GM23248 (cell line): ENCODE measurements around the gene ABHD10. TPM values are rescaled to one million over a fixed set of nuclear protein-coding genes. Genes with fewer than 3 reads are reported as not detected.
A peak's percentile ranks its signal among the peaks of the same experiment; 100 is the strongest.

ENCODE experiments used
- DNase-seq: peaks from one replicate; pipeline ENCODE4 v3.0.0-alpha.2; 2015
- H2AFZ ChIP-seq: fragments of 200-600 bp; sonication (generic); 2 replicates; pipeline ENCODE4 v1.6.1; 2016; ENCODE audit warnings: antibody characterized with exemption
- H3F3A ChIP-seq: fragments of 200-600 bp; sonication (generic); 2 replicates; pipeline ENCODE4 v1.6.1; 2016; ENCODE audit warnings: mild to moderate bottlenecking, antibody characterized with exemption, mixed run types; ENCODE audit not compliant: insufficient read depth
- H3K27ac ChIP-seq: fragments of 200-600 bp; sonication (generic); 2 replicates; pipeline ENCODE4 v1.5.1; 2016; ENCODE audit warnings: mild to moderate bottlenecking
- H3K27me3 ChIP-seq: fragments of 200-600 bp; sonication (generic); replicated peaks from 2 replicates; pipeline ENCODE4 v1.6.1; 2016; ENCODE audit warnings: mild to moderate bottlenecking; ENCODE audit not compliant: insufficient read depth
- H3K36me3 ChIP-seq: fragments of 200-600 bp; sonication (generic); 2 replicates; pipeline ENCODE4 v1.6.1; 2016; ENCODE audit warnings: low read depth, mild to moderate bottlenecking
- H3K4me1 ChIP-seq: fragments of 200-600 bp; sonication (generic); 2 replicates; pipeline ENCODE4 v1.6.1; 2016; ENCODE audit warnings: mild to moderate bottlenecking; ENCODE audit not compliant: insufficient read depth
- H3K4me2 ChIP-seq: fragments of 200-600 bp; sonication (generic); one replicate; pipeline ENCODE4 v1.6.1; 2016; ENCODE audit warnings: mild to moderate bottlenecking; ENCODE audit not compliant: unreplicated experiment
- H3K4me3 ChIP-seq: fragments of 200-600 bp; sonication (generic); 2 replicates; pipeline ENCODE4 v1.5.1; 2016; ENCODE audit warnings: mild to moderate bottlenecking
- H3K79me2 ChIP-seq: fragments of 200-600 bp; sonication (generic); 2 replicates; pipeline ENCODE4 v1.6.1; 2016; ENCODE audit warnings: mild to moderate bottlenecking; ENCODE audit not compliant: insufficient read depth
- H3K9ac ChIP-seq: fragments of 200-600 bp; sonication (generic); 2 replicates; pipeline ENCODE4 v1.6.1; 2016; ENCODE audit warnings: mild to moderate bottlenecking
- H3K9me2 ChIP-seq: fragments of 200-600 bp; sonication (generic); 2 replicates; pipeline ENCODE4 v1.6.1; 2016; ENCODE audit warnings: mixed run types, mild to moderate bottlenecking, moderate library complexity; ENCODE audit not compliant: insufficient read depth
- H3K9me3 ChIP-seq: fragments of 200-600 bp; sonication (generic); one replicate; pipeline ENCODE4 v1.6.1; 2017; ENCODE audit warnings: low read depth
- H4K20me1 ChIP-seq: fragments of 200-600 bp; sonication (generic); 2 replicates; pipeline ENCODE4 v1.6.0; 2016; ENCODE audit not compliant: insufficient read depth
- EZH2 ChIP-seq: fragments of 200-600 bp; sonication (generic); IDR thresholded peaks from 2 replicates; pipeline ENCODE4 v1.6.1; 2018; ENCODE audit warnings: antibody characterized with exemption, mild to moderate bottlenecking; ENCODE audit not compliant: insufficient read depth, poor library complexity, severe bottlenecking
- EZH2phosphoT487 ChIP-seq: fragments of 200-600 bp; sonication (generic); IDR thresholded peaks from 2 replicates; pipeline ENCODE4 v1.6.1; 2018; ENCODE audit warnings: antibody characterized with exemption, moderate library complexity, mild to moderate bottlenecking, low read depth; ENCODE audit not compliant: insufficient read depth
- WGBS, 2 experiments: methylation state at CpG; one replicate each; pipeline ENCODE4 v1.1.6; 2015 to 2017; ENCODE audit warnings: low lambda C conversion rate in 2 of 2, low coverage in 1 of 2; ENCODE audit errors: missing lambda C conversion rate in 2 of 2; 5-methylcytosine and 5-hydroxymethylcytosine counted together
- in situ Hi-C: fragments of 300-500 bp; cut with MboI; formaldehyde crosslinking; loops from 2 replicates; pipeline ENCODE4 v1.15.0; 2020
- polyA plus RNA-seq: library from polyadenylated mRNA; unstranded; fragments of >200 nt; fragmentation: Nextera tagmentation; extraction: Ambion mirVana; gene quantifications from 2 replicates; pipeline ENCODE4 v1.2.1, GENCODE V29; 2016
- total RNA-seq: library from RNA; depleted of rRNA; stranded (reverse); fragments of >200 nt; shearing (Covaris generic); gene quantifications from 2 replicates; pipeline ENCODE4 v1.2.3, GENCODE V29; 2014

The ABHD10 gene
- total and polyA plus RNA-seq, 2 experiments from 2014 or later, result 25.4 to 26.4 TPM

DNA sequence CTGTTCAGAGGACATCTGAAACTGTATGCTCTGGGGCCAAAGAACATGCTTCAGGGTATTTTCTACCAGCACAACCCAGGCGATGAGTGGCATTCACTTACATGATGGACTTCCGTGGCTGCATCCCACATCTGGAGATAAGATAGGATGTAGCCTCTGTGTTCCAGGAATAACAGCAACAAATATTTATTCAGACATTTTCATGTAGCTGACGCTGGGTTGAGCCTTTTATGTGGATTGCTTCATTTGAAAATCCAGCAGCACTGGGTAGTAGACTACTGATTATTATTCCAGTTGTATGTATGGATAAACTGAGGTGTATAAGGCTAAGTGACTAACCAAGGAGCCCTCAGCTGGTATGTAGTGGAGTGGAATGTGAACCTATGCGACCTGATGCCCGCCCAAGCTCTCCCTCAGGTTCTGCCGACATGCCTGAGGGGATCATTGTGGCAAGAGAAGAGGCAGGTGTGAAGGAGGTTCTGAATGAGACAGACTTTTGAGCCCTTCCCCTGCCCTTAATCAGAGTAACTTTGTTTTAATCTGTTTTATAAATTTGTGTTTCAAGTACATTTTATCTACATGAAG lies 25.9 kb upstream of the ABHD10 start:
- peaks cover 38% of the 10 kb centered on the region for H3K36me3 ChIP-seq
- in situ Hi-C loops, result no loop called here
- TF ChIP-seq EZH2 (no peak), EZH2phosphoT487 (no peak)
- H3K9me2 ChIP-seq, result no peaks in the 10 kb centered on the region
- 94 to 100% methylated on average over 6 of the region's 6 CpGs for WGBS, 2 experiments
- H2AFZ ChIP-seq, result no peak overlapping the region
- H3K4me3 ChIP-seq, result no peak overlapping the region
- H3K4me1 ChIP-seq, result peaks cover 8% of the 10 kb centered on the region; the same call in 1 of the 2 replicates
- peaks cover 13% of the 10 kb centered on the region for H3K79me2 ChIP-seq
- H3K9ac ChIP-seq, result no peak overlapping the region
- no peak overlapping the region for H3K4me2 ChIP-seq
- DNase-seq, result no peak
- H3F3A ChIP-seq, result peaks cover 20% of the 10 kb centered on the region; the same call in 1 of the 2 replicates
- H3K27ac ChIP-seq, result no peak overlapping the region
- H4K20me1 ChIP-seq, result no peaks in the 10 kb centered on the region
- no peaks in the 10 kb centered on the region for H3K27me3 ChIP-seq
- no peaks in the 10 kb centered on the region for H3K9me3 ChIP-seq

DNA sequence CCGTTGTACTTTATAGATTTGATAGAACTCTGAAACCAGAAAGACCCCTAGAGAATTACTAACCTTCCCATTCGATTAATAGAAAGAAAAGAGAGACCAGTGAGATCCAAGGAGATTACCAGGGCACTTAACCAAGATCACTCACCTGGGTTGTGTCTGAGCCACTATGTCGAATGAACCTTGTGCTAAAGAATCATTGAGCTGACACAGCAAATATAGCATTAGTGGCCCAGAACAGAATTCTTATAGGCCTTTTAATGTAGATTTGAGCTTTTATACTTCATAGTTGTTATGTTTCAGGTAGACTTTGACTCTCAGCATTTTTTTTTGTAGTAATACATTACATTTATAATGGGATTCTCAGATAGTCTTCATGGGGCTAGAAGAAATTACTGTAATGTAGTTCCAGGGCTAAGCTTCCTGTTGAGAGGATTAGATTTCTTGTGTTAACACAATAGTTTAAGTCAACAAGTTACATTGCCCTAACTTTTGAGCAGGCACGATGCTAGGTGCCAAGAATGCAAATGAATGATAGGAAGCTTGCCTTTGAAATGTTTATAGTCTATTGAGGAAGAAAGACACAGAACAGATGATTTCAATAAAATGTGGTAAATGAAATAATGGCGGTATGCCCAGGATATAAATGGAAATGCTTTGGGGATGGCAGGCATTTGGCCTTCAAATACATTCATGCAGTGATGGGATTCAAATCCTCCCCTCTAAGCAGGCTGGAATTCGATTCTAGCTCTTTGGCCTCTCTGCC lies 24.4 kb upstream of the ABHD10 start:
- no peaks in the 10 kb centered on the region; the same call in 1 of the 2 replicates for H3K79me2 ChIP-seq
- H3K9ac ChIP-seq, result no peak overlapping the region
- DNase-seq, result peak; percentile 42
- TF ChIP-seq EZH2phosphoT487 (no peak), EZH2 (no peak)
- peaks cover 8% of the 10 kb centered on the region; the same call in 1 of the 2 replicates for H3K4me1 ChIP-seq
- WGBS, 2 experiments, result 35 to 38% methylated on average over 6 of the region's 6 CpGs
- peaks cover 30% of the 10 kb centered on the region for H3K36me3 ChIP-seq
- H3K4me2 ChIP-seq, result no peak overlapping the region
- no peaks in the 10 kb centered on the region for H4K20me1 ChIP-seq
- in situ Hi-C loops, result no loop called here
- no peaks in the 10 kb centered on the region for H3K9me3 ChIP-seq
- no peaks in the 10 kb centered on the region for H3K27me3 ChIP-seq
- no peak overlapping the region for H2AFZ ChIP-seq
- H3K4me3 ChIP-seq, result no peak overlapping the region
- H3F3A ChIP-seq, result peaks cover 16% of the 10 kb centered on the region; the same call in 1 of the 2 replicates
- H3K9me2 ChIP-seq, result no peaks in the 10 kb centered on the region
- no peak overlapping the region for H3K27ac ChIP-seq

DNA sequence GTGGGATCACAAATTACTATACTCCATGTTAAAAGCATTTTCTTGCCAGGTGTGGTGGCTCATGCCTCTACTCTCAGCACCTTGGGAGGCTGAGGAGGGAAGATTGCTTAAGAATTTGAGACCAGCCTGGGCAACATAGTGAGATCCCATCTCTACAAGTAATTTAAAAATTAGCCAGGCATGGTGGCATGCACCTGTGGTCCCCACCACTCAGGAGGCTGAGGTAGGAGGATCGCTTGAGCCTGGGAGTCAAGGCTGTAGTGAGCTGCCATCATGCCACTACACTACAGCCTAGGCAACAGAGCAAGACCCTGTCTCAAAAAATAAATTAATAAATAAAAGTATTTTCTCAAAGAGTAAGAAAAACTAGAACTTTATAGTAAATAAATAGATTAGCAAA lies 22.9 kb upstream of the ABHD10 start:
- no peaks in the 10 kb centered on the region for H4K20me1 ChIP-seq
- no peak for DNase-seq
- H3K36me3 ChIP-seq, result peaks cover 24% of the 10 kb centered on the region
- peaks cover 8% of the 10 kb centered on the region; the same call in 1 of the 2 replicates for H3K4me1 ChIP-seq
- in situ Hi-C loops, result no loop called here
- no peaks in the 10 kb centered on the region for H3K9me3 ChIP-seq
- no peak overlapping the region for H3K4me2 ChIP-seq
- H3K27me3 ChIP-seq, result no peaks in the 10 kb centered on the region
- WGBS, 2 experiments, result 100% methylated on average over 1 of the region's 1 CpG
- peaks cover 26% of the 10 kb centered on the region for H3F3A ChIP-seq
- H3K9me2 ChIP-seq, result no peaks in the 10 kb centered on the region
- no peaks in the 10 kb centered on the region for H3K79me2 ChIP-seq
- TF ChIP-seq EZH2, result no peak
- TF ChIP-seq EZH2phosphoT487, result no peak
- no peak overlapping the region for H2AFZ ChIP-seq
- no peak overlapping the region for H3K27ac ChIP-seq
- H3K9ac ChIP-seq, result no peak overlapping the region
- no peak overlapping the region for H3K4me3 ChIP-seq

DNA sequence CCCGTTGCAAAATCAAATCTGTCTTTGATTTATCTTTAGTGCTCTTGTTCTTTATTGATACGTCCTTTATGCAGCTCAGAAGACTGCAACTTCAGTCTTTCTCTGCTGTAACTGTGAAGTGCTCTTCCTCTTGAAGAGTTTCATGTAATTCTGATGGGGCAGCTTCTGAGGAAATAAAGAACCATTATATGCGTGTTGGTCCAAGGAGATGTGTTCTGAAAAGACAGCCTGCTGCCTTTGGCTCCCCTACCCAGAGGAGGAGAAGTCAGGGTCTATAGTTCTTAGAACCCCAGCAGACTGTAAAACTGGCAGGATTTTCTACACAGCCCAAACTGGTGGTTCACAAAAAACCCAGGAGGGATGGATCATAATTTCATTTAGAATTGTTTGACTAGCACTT lies 22.4 kb upstream of the ABHD10 start:
- H3K9me3 ChIP-seq, result no peaks in the 10 kb centered on the region
- 79% methylated on average over 3 of the region's 3 CpGs for WGBS, 2 experiments
- H3K27ac ChIP-seq, result no peak overlapping the region
- H2AFZ ChIP-seq, result no peak overlapping the region
- no peaks in the 10 kb centered on the region for H4K20me1 ChIP-seq
- H3F3A ChIP-seq, result peaks cover 32% of the 10 kb centered on the region
- H3K4me3 ChIP-seq, result no peak overlapping the region
- in situ Hi-C loops, result no loop called here
- no peak overlapping the region for H3K9ac ChIP-seq
- no peaks in the 10 kb centered on the region for H3K79me2 ChIP-seq
- peaks cover 8% of the 10 kb centered on the region; the same call in 1 of the 2 replicates for H3K4me1 ChIP-seq
- no peak overlapping the region for H3K4me2 ChIP-seq
- no peaks in the 10 kb centered on the region for H3K27me3 ChIP-seq
- no peak for DNase-seq
- no peaks in the 10 kb centered on the region for H3K9me2 ChIP-seq
- no peak for TF ChIP-seq EZH2phosphoT487
- TF ChIP-seq EZH2, result no peak
- H3K36me3 ChIP-seq, result peaks cover 21% of the 10 kb centered on the region
